ENCODE measurements around the gene NLGN2. TPM values are rescaled to one million over a fixed set of nuclear protein-coding genes. Genes with fewer than 3 reads are reported as not detected.

NLGN2 gene
- total and polyA plus RNA-seq, 2 experiments from 2014 or later: 4.3 to 7.2 TPM

- H3K36me3 ChIP-seq (replicated peaks; ENCODE audit: insufficient read depth, low read depth): no peaks in the 10 kb centered on the region
- no peaks in the 10 kb centered on the region for H3K27me3 ChIP-seq
- H3K4me3 ChIP-seq: no peak overlapping the region
- no peaks in the 10 kb centered on the region for H3K9me2 ChIP-seq (replicated peaks; ENCODE audit: insufficient read depth)
- H3K4me1 ChIP-seq (ENCODE audit: insufficient read depth): no peaks in the 10 kb centered on the region
- 81% methylated on average over 17 of the region's 18 CpGs for WGBS (ENCODE audit: low lambda C conversion rate, missing lambda C conversion rate)
- H3K9me3 ChIP-seq (ENCODE audit: low read depth): no peaks in the 10 kb centered on the region
- H3K27ac ChIP-seq: no peak overlapping the region
- H2AFZ ChIP-seq: no peak overlapping the region
- TF ChIP-seq CTCF (IDR thresholded peaks at IDR 0.05; ENCODE audit: poor library complexity) (no peak), EZH2phosphoT487 (IDR thresholded peaks at IDR 0.05; ENCODE audit: low read depth, severe bottlenecking, unreplicated experiment) (no peak), EZH2 (IDR thresholded peaks at IDR 0.05; ENCODE audit: borderline replicate concordance) (no peak)
- no peaks in the 10 kb centered on the region for H3K79me2 ChIP-seq
- H3K4me2 ChIP-seq: no peak overlapping the region
- H4K20me1 ChIP-seq (ENCODE audit: insufficient read depth, poor library complexity, severe bottlenecking): no peaks in the 10 kb centered on the region
- no peak for DNase-seq (ENCODE audit: low spot score)
Observed at GRCh38 chr17:7418472-7419152, 11.0 kb downstream of the NLGN2 start.

- Histone ChIP-seq H3K4me1 (ENCODE audit: insufficient read depth) (no peaks in the 10 kb centered on the region), H3K4me3 (no peak within 1 kb of the TSS), H3K4me2 (no peak within 1 kb of the TSS), H3K36me3 (replicated peaks; ENCODE audit: insufficient read depth, low read depth) (no peaks in the 10 kb centered on the region), H3K27me3 (no peaks in the 10 kb centered on the region), H3K79me2 (no peaks in the 10 kb centered on the region), H3K27ac (no peak within 1 kb of the TSS), H4K20me1 (ENCODE audit: insufficient read depth, poor library complexity, severe bottlenecking) (no peaks in the 10 kb centered on the region), H3K9me2 (replicated peaks; ENCODE audit: insufficient read depth) (no peaks in the 10 kb centered on the region), H3K9me3 (ENCODE audit: low read depth) (no peaks in the 10 kb centered on the region), H2AFZ (no peak within 1 kb of the TSS)
- 86% methylated on average over 17 of the region's 17 CpGs for WGBS (ENCODE audit: low lambda C conversion rate, missing lambda C conversion rate)
- DNase-seq (ENCODE audit: low spot score): no peak
- TF ChIP-seq CTCF (IDR thresholded peaks at IDR 0.05; ENCODE audit: poor library complexity) (no peak), EZH2 (IDR thresholded peaks at IDR 0.05; ENCODE audit: borderline replicate concordance) (no peak), EZH2phosphoT487 (IDR thresholded peaks at IDR 0.05; ENCODE audit: low read depth, severe bottlenecking, unreplicated experiment) (no peak)
Observed at GRCh38 chr17:7419819-7420610, 12.4 kb downstream of the NLGN2 start, which contains the start of gene SPEM1. Gene SPEM1 (plus strand): TSS chr17:7420324. CDS start chr17:7420385, 61 bp downstream.

DNA sequence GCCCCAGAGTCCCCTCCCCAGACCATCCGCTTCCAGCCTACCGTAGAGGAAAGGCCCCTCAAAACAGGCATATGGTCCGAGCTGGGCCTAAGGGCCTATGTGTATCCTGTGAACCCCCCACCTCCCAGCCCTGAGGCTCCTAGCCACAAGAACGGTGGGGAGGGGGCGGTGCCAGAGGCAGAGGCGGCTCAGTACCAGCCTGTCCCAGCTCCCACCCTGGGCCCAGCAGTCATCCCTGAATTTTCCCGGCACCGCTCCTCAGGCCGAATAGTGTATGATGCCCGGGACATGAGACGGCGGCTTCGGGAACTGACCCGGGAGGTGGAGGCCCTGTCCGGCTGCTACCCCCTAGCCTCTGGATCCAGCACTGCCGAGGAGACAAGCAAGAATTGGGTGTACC is 13.5 kb downstream of the NLGN2 start:
- Histone ChIP-seq H3K9me3 (ENCODE audit: low read depth) (no peaks in the 10 kb centered on the region), H3K27ac (no peak overlapping the region), H3K36me3 (replicated peaks; ENCODE audit: insufficient read depth, low read depth) (no peaks in the 10 kb centered on the region), H3K4me3 (no peak overlapping the region), H4K20me1 (ENCODE audit: insufficient read depth, poor library complexity, severe bottlenecking) (no peaks in the 10 kb centered on the region), H2AFZ (no peak overlapping the region), H3K79me2 (no peaks in the 10 kb centered on the region), H3K9me2 (replicated peaks; ENCODE audit: insufficient read depth) (no peaks in the 10 kb centered on the region), H3K4me2 (no peak overlapping the region), H3K27me3 (no peaks in the 10 kb centered on the region), H3K4me1 (ENCODE audit: insufficient read depth) (no peaks in the 10 kb centered on the region)
- TF ChIP-seq EZH2phosphoT487 (IDR thresholded peaks at IDR 0.05; ENCODE audit: low read depth, severe bottlenecking, unreplicated experiment): no peak
- TF ChIP-seq EZH2 (IDR thresholded peaks at IDR 0.05; ENCODE audit: borderline replicate concordance): no peak
- no peak for TF ChIP-seq CTCF (IDR thresholded peaks at IDR 0.05; ENCODE audit: poor library complexity)
- no peak for DNase-seq (ENCODE audit: low spot score)
- 94% methylated on average over 16 of the region's 16 CpGs for WGBS (ENCODE audit: low lambda C conversion rate, missing lambda C conversion rate)
